Keratinocyte (primary cell): ENCODE results near the gene TCP11. TPM values are rescaled to one million over a fixed set of nuclear protein-coding genes. Genes with fewer than 3 reads are reported as not detected.

Source experiments
- DNase-seq: peaks from one replicate; pipeline ENCODE4 v3.0.0-alpha.2; 2011; ENCODE audit warnings: low read depth, missing footprints, low spot score
- FAIRE-seq: peaks from 2 replicates; lab custom pipeline; 2011; peaks lifted over from hg19 to GRCh38; lab: Jason Lieb, UNC
- H2AFZ ChIP-seq: 2 replicates; pipeline ENCODE4 v1.6.0; 2012; ENCODE audit warnings: low read length, control low read depth, inconsistent platforms; ENCODE audit not compliant: control insufficient read depth
- H3K27ac ChIP-seq: 2 replicates; pipeline ENCODE4 v1.5.1; 2011; ENCODE audit warnings: low read length; ENCODE audit not compliant: control insufficient read depth, insufficient read depth
- H3K27me3 ChIP-seq: 3 replicates; pipeline ENCODE4 v1.6.0; 2011; ENCODE audit warnings: low read length; ENCODE audit not compliant: control insufficient read depth, insufficient read depth; ENCODE audit errors: extremely low read depth
- H3K36me3 ChIP-seq, 2 experiments: 2 replicates in 1 of 2; 3 replicates in 1 of 2; pipeline ENCODE4 v1.5.1; 2011; ENCODE audit warnings: low read length in 2 of 2, mild to moderate bottlenecking in 1 of 2; ENCODE audit not compliant: control insufficient read depth in 2 of 2, insufficient read depth in 2 of 2; ENCODE audit errors: extremely low read depth in 1 of 2
- H3K4me1 ChIP-seq: 3 replicates; pipeline ENCODE4 v1.5.1; 2011; ENCODE audit warnings: low read length; ENCODE audit not compliant: control insufficient read depth, insufficient read depth; ENCODE audit errors: extremely low read depth
- H3K4me2 ChIP-seq: 3 replicates; pipeline ENCODE4 v1.6.0; 2011; ENCODE audit warnings: low read depth, low read length; ENCODE audit not compliant: control insufficient read depth, insufficient read depth; ENCODE audit errors: extremely low read depth
- H3K4me3 ChIP-seq, 3 experiments: fragments of 200-600 bp in 1 of 3; sonication (generic) in 1 of 3; 2 replicates in 2 of 3; 3 replicates in 1 of 3; pipeline ENCODE4 v1.5.1; 2011 to 2016; ENCODE audit warnings: low read length in 3 of 3, mild to moderate bottlenecking in 3 of 3, control low read depth in 2 of 3, inconsistent platforms in 1 of 3, low read depth in 1 of 3, mixed read lengths in 1 of 3, mixed run types in 1 of 3, moderate library complexity in 1 of 3; ENCODE audit not compliant: control insufficient read depth in 2 of 3, insufficient read depth in 2 of 3; ENCODE audit errors: extremely low read depth in 1 of 3
- H3K79me2 ChIP-seq: 2 replicates; pipeline ENCODE4 v1.6.0; 2012; ENCODE audit warnings: low read length; ENCODE audit not compliant: control insufficient read depth, insufficient read depth
- H3K9ac ChIP-seq: 3 replicates; pipeline ENCODE4 v1.6.0; 2011; ENCODE audit warnings: low read length; ENCODE audit not compliant: control insufficient read depth, insufficient read depth; ENCODE audit errors: extremely low read depth
- H3K9me1 ChIP-seq: 3 replicates; pipeline ENCODE4 v1.6.0; 2011; ENCODE audit warnings: low read length; ENCODE audit not compliant: control insufficient read depth, insufficient read depth; ENCODE audit errors: extremely low read depth
- H3K9me3 ChIP-seq: 2 replicates; pipeline ENCODE4 v1.5.1; 2012; ENCODE audit warnings: low read depth, low read length; ENCODE audit not compliant: control insufficient read depth
- H4K20me1 ChIP-seq: 3 replicates; pipeline ENCODE4 v1.6.0; 2011; ENCODE audit warnings: low read length; ENCODE audit not compliant: control insufficient read depth, insufficient read depth; ENCODE audit errors: extremely low read depth
- EZH2 ChIP-seq: IDR thresholded peaks from one replicate; pipeline ENCODE4 v1.6.1; 2012; ENCODE audit warnings: inconsistent platforms, mild to moderate bottlenecking, low read length, moderate library complexity
- dilution Hi-C: fragments of 300-500 bp; cut with MboI; formaldehyde crosslinking; loops from one replicate; pipeline ENCODE4 v1.7.0; 2020; ENCODE audit warnings: low sequenced_read_pairs; ENCODE audit not compliant: extremely low pct_ligation_motif_present
- polyA plus RNA-seq, 5 experiments: library from polyadenylated mRNA; depleted of rRNA in 3 of 5; stranded (reverse) in 3 of 5; stranded (forward) in 1 of 5; unstranded in 1 of 5; fragments of >200 nt; gene quantifications; 1 replicate in 1 of 5; 2 replicates in 3 of 5; 3 replicates in 1 of 5; pipeline versions ENCODE4 v1.2.1 to v1.2.3, GENCODE V29; 2011 to 2012; ENCODE audit warnings: missing spikeins in 2 of 5, low read depth in 1 of 5, low replicate concordance in 1 of 5
- TF ChIP-seq, protein P1 (sequence below), 3 experiments: IDR thresholded peaks in 1 of 3; conservative IDR thresholded peaks in 1 of 3; optimal IDR thresholded peaks in 1 of 3; 2 replicates in 2 of 3; 3 replicates in 1 of 3; pipeline versions ENCODE3 to v1.5.1; 2011; ENCODE audit warnings: low read length in 3 of 3, mild to moderate bottlenecking in 3 of 3, moderate library complexity in 2 of 3, control low read depth in 1 of 3, inconsistent platforms in 1 of 3; ENCODE audit not compliant: insufficient read depth in 2 of 3; ENCODE audit errors: extremely low read depth in 1 of 3

The TCP11 gene
- polyA plus RNA-seq, 1 donor (not counting 4 experiments of a cell fraction or from before 2014, with no cell fraction given), result not detected

DNA sequence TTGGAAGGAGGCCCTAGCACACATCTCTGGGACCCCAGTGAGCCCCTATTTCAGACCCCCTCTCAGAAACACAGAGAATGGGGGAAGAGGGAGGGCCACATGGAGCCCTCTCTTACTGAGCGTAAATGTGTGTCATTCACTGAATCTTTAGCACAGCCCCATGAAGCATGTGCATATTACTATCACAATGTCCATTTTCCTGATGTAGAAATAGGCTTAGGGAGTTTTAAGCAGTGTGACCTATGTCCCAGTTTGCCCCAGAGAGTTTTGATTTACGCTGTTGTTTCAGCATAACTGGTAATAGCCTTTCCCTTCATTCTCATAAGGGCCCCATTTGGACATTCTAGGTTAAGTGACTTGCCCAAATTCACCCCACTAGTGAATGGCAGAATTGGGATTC lies 25.0 kb upstream of the TCP11 start:
- Histone ChIP-seq H3K36me3 (no peaks in the 10 kb centered on the region), H3K27ac (no peak overlapping the region), H3K79me2 (no peaks in the 10 kb centered on the region), H4K20me1 (no peaks in the 10 kb centered on the region), H3K9me1 (no peaks in the 10 kb centered on the region), H3K4me3 (no peak overlapping the region), H3K9me3 (peaks cover 2% of the 10 kb centered on the region), H2AFZ (no peak overlapping the region), H3K9ac (no peak overlapping the region), H3K4me2 (no peak overlapping the region), H3K4me1 (peaks cover 9% of the 10 kb centered on the region), H3K27me3 (peaks cover 3% of the 10 kb centered on the region)
- dilution Hi-C loops, result no loop called here
- TF ChIP-seq, protein P1, sequence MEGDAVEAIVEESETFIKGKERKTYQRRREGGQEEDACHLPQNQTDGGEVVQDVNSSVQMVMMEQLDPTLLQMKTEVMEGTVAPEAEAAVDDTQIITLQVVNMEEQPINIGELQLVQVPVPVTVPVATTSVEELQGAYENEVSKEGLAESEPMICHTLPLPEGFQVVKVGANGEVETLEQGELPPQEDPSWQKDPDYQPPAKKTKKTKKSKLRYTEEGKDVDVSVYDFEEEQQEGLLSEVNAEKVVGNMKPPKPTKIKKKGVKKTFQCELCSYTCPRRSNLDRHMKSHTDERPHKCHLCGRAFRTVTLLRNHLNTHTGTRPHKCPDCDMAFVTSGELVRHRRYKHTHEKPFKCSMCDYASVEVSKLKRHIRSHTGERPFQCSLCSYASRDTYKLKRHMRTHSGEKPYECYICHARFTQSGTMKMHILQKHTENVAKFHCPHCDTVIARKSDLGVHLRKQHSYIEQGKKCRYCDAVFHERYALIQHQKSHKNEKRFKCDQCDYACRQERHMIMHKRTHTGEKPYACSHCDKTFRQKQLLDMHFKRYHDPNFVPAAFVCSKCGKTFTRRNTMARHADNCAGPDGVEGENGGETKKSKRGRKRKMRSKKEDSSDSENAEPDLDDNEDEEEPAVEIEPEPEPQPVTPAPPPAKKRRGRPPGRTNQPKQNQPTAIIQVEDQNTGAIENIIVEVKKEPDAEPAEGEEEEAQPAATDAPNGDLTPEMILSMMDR (optimal IDR thresholded peaks at IDR 0.05 in 1 of 3, IDR thresholded peaks at IDR 0.05 in 1 of 3, conservative IDR thresholded peaks at IDR 0.05 in 1 of 3; ENCODE audit: extremely low read depth in 1 of 3, insufficient read depth in 2 of 3, low read length in 3 of 3), result no peak
- TF ChIP-seq EZH2, result no peak
- DNase-seq (no peak), FAIRE-seq (no peak)

DNA sequence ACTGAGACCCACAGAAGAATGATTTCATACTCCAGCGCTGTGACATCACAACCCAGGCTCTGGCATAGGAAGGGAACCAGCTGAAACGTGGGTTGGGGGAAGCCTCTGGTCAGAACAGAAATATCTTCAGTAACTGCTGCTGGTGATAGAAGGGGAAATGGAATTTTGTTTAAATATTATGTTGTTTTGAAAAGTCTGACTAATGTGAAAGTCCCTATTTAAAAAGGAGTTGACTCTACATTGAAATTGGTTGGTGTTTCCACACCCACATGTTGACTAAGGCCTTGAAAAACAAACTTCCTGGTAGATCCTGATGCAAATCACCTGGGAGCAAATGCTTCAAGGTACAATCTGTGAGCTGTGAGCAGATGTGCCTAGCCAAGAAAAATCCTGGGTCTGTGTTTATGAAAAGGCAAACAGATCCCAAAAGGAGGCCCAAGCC lies 24.5 kb upstream of the TCP11 start:
- dilution Hi-C loops, result no loop called here
- Histone ChIP-seq H3K4me2 (no peak overlapping the region), H3K79me2 (no peaks in the 10 kb centered on the region), H3K9me3 (peaks cover 2% of the 10 kb centered on the region), H3K9me1 (no peaks in the 10 kb centered on the region), H4K20me1 (no peaks in the 10 kb centered on the region), H3K36me3 (no peaks in the 10 kb centered on the region), H3K9ac (no peak overlapping the region), H3K4me3 (no peak overlapping the region), H2AFZ (no peak overlapping the region), H3K27me3 (peaks cover 2% of the 10 kb centered on the region), H3K4me1 (peaks cover 12% of the 10 kb centered on the region), H3K27ac (no peak overlapping the region)
- FAIRE-seq (no peak), DNase-seq (no peak)
- TF ChIP-seq EZH2, result no peak
- TF ChIP-seq, protein P1 (optimal IDR thresholded peaks at IDR 0.05 in 1 of 3, IDR thresholded peaks at IDR 0.05 in 1 of 3, conservative IDR thresholded peaks at IDR 0.05 in 1 of 3; ENCODE audit: extremely low read depth in 1 of 3, insufficient read depth in 2 of 3, low read length in 3 of 3), result no peak
